GM10266 (cell line): ENCODE data around the gene KCNAB1.

Experiments used
- DNase-seq: peaks from one replicate; pipeline ENCODE4 v3.0.0; 2012; ENCODE audit errors: extremely low spot score
- TF ChIP-seq, protein P1 (sequence below): IDR thresholded peaks from 2 replicates; pipeline ENCODE4 v1.5.1; 2012; ENCODE audit warnings: mild to moderate bottlenecking, low read depth; ENCODE audit not compliant: control insufficient read depth, insufficient read depth; ENCODE audit errors: missing control alignments

Gene KCNAB1

DNA sequence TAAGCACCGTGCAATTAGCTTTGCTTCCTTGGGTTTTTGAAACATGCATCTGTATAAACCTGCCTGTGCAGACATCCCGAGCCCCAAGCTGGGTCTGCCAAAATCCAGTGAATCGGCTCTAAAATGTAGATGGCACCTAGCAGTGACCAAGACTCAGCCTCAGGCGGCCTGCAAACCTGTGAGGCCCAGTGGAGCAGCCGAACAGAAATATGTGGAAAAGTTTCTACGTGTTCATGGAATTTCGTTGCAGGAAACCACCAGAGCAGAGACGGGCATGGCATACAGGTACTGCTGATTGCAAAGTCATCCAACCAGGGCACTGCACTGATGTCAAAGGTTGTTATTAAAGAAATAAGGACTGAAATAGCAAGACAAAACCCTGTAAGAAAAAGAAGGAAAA, 22.8 kb downstream of the KCNAB1 start:
- no peak for DNase-seq
- TF ChIP-seq, protein P1, sequence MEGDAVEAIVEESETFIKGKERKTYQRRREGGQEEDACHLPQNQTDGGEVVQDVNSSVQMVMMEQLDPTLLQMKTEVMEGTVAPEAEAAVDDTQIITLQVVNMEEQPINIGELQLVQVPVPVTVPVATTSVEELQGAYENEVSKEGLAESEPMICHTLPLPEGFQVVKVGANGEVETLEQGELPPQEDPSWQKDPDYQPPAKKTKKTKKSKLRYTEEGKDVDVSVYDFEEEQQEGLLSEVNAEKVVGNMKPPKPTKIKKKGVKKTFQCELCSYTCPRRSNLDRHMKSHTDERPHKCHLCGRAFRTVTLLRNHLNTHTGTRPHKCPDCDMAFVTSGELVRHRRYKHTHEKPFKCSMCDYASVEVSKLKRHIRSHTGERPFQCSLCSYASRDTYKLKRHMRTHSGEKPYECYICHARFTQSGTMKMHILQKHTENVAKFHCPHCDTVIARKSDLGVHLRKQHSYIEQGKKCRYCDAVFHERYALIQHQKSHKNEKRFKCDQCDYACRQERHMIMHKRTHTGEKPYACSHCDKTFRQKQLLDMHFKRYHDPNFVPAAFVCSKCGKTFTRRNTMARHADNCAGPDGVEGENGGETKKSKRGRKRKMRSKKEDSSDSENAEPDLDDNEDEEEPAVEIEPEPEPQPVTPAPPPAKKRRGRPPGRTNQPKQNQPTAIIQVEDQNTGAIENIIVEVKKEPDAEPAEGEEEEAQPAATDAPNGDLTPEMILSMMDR: no peak

DNA sequence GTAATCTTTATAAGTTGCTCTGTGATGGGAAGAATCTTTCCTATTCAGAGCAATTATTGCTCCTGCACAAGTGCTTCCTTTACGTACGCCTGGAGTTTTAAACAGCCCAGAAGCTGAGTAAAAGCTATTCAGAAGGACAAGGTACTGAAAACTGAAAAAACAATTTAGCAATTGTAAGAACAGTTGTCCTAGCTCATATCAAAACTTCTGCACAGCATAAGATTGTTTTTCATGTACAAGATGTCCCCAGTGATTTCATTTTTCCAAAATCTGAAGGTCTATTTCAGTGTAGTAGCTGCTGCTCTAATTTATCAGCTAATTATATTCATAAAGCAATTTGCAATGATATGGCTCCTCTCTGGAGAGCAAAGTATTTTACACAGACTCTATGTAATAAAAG, 23.7 kb downstream of the KCNAB1 start:
- no peak for DNase-seq
- TF ChIP-seq, protein P1: no peak

DNA sequence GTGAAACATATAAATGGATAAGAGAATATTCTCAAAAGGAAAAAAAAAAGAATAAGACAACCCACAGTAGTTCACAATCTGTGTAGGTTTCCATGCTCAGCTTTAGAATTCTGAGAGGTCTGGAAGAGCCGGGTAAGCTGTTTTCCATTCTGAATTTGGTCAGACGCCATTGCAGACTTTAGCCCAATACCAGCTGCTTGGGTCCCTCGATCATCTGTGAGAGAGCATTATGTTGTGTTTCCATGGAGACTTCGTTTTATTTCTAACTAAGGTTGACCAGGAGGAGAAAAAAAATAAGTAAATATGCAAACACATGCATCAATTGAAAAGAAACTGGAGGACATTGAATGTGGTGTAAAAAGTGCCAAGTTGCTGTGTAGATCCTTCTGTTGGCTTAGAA, 25.5 kb downstream of the KCNAB1 start:
- no peak for DNase-seq

DNA sequence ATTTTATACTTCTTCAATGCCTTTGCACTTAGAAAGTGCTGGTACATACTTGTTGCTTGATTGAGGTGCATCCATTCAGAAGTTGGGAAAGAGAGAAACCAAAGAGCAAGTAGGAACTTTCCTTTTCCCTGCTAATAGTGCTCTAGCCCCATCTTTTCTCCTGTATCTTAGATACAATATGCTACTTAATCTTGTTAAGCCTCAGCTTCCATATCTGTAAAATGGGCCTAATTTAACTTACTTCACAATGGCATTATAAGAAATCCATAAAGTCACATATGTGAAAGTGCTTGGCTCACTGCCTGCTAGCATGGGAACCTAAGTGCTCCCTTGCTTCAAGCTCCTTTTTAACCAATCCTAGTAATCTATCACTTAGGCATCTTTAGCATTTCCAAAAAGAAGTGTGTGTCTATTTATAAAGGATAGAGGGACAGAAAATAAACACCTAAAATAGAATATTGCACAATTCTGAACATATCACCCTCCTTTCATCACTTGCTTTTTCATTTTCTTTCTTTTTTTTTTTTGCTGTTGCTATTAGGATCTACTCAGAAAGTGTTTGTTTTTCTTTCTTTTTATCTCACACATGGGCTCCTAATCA, 28.1 kb downstream of the KCNAB1 start:
- DNase-seq: no peak
- TF ChIP-seq, protein P1: no peak

More for the DNA sequence above, 25.5 kb downstream of the KCNAB1 start:
- TF ChIP-seq, protein P1: no peak

DNA sequence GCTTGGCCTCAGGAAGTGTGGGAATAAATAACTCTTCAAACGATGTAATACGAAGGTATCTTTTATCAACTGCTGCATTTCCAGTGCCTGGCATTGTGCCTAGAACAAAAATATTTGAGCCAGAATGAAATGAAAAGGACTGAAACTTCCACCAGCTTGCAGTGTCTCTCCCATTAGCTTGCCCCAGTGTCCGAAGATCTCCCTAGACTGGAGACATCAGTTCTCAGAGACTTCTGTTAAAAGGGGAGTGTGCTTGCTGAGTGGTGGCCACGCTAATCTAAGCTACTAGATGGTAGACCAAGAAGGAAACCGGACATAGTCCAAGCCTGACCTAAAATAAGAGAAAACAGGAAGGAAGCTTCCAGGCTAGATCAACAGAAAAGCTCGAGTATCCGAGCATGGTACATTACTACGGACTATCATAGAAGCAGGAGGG, 28.6 kb downstream of the KCNAB1 start:
- TF ChIP-seq, protein P1: no peak
- DNase-seq: no peak

DNA sequence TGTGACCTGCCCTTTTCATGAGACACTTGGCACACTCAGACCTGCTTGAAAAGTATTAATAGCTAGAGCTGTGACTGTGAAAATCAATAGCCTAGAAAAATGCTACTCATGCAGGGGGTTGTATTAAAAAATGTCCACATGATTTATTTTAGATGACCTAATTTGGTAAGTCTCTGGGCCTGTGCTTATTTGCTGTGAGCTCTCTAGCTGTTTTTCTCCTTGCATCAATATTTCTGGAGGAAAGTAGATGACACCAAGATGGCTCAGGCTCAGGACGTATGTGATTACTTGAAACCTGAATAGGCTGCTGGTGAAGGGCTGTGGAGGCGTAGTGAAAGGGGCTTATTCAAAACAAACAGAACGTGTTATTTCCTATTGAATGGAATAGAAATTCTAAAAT, 29.5 kb downstream of the KCNAB1 start:
- no peak for DNase-seq
- TF ChIP-seq, protein P1: no peak

DNA sequence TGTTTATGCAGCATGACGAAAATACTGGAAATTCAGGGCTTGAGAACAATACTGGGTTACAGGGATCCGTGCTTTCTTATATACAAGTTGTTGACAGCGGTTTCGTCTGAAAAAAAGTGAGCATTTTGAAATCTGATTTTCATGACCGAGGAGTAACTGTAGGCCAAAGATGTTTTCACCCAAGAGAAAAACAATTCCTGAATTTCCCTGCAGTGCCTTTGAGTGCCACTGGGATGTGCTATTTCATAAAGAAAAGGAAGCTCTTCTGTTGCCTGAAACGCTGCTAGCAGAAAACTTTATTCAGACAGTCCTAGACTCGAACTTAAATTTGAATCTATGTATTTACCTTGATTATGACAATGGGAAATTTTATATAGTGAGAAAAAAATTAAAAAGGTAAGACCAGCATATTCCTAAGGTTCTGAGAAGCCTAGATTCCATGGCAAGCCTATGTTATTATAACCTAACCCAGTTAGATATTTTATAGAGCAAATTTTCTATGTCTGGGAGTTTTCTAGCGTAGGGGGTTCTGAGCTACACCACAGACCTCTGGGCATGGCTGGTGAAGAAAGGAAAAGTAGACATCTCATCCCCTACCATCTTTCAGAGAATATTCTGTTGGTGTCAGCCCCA, 30.2 kb downstream of the KCNAB1 start:
- DNase-seq: peak; percentile 35
- TF ChIP-seq, protein P1: peak; percentile 86
